ENCODE results near the gene BAD.

- TF ChIP-seq CTCF (conservative IDR thresholded peaks at IDR 0.05; ENCODE audit: low read depth, low read length), result no peak
- TF ChIP-seq EZH2 (IDR thresholded peaks at IDR 0.05; ENCODE audit: borderline replicate concordance, low read depth, low read length, poor library complexity, severe bottlenecking), result no peak
These were observed 5.8 kb downstream of the BAD start for GRCh38 chr11:64278576-64279190.
